HG02981 (cell line): ENCODE results near the gene DPP6.

Experiments used
- ATAC-seq: cut with Tn5 transposase; IDR thresholded peaks from one replicate; pipeline ENCODE4 v1.9.1; 2021; ENCODE audit warnings: mild to moderate bottlenecking, moderate library complexity; ENCODE audit not compliant: unreplicated experiment

DPP6 gene

DNA sequence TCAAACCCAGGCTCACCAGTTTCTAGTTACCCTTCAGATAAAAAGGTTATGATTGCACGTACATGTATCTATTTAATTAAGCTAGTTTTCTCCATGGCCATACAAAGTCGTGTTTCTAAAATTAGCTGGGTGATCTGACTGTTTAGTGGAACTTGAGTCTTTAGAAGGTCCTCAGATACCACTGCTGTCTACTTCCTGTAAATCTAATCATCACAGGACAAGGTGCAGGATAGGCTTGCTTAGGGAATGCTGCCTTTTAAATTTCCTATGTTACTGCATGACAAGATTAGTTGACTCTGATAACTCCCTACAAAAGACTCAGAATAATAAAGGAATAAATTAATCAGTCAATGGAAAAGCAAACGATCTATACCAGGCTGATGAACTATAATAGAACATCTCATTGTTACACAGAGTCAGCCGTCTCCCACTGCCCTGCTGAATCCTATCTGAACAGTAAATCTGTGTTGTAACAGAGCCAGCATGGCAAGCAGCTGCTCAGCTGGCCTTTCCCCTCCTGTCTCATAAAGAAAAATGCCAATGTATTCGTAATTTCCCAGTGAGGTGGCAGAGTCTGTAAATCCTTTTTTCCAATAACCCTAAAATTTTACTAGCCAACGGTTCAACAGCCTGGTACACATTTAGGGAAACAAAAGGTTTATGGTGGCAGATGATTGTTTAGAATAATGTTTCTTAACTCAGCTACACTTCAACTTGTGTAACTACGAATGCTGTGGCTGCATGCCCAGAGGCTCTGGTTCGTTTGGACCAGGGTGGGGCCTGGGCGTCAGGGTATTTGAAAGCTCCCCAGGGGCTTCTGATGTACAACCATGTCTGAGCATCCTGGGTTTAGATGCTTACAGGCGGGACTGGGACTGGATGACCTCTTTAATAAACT is 632.7 kb downstream of the DPP6 start:
- ATAC-seq, result no peak

DNA sequence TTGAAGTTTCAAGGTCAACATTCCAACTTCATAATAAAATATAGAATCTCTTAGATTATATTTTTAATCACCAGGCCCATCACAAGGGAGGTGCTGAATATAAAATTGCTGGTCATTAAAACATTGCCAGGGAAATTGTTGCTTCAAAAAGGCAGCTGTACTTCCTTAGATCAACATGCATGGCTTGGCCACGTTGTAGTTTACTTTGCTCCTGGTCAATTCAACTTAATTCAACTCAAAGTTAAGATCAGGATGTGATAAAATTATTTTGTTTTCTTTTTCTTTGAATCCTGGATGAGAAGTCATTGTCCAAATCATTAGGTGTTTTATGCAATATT is 633.3 kb downstream of the DPP6 start:
- no peak for ATAC-seq

DNA sequence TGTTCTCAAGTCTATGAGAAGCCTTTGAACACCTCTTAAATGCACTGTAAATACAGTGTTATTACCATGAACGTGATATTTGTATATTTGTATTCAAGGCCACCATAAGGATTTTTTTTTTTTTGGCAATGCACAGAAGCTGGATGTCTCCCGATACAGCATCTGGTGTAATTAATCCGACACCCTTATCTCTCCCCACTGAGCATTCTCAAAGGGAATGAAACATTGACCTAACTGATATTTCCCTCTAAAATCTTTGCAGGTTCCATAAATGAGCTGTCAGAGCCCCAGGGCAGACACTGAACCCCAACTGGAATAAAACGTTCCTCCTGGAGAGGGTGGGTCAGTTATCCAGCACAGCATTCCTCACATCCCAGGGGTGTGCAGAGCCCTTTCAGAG is 634.1 kb downstream of the DPP6 start:
- no peak for ATAC-seq

DNA sequence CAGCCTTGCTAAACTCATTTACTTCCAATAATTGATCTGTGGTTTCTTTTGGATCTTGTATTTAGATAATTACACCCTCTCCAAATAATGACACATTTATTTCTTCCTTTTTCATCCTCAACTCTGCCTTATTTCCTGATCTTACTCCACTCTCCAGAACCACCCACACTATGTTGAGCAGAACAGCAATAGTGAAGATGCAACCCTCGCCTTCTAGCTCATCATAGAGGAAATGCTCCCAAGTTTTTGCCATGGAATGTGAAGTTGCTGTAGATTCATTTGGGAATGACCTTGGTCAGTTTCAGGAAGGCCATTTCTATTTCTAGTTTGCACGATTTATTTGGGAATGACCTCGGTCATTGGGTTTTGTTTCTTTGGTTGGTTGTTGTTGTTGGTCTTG is 636.8 kb downstream of the DPP6 start:
- ATAC-seq, result no peak

DNA sequence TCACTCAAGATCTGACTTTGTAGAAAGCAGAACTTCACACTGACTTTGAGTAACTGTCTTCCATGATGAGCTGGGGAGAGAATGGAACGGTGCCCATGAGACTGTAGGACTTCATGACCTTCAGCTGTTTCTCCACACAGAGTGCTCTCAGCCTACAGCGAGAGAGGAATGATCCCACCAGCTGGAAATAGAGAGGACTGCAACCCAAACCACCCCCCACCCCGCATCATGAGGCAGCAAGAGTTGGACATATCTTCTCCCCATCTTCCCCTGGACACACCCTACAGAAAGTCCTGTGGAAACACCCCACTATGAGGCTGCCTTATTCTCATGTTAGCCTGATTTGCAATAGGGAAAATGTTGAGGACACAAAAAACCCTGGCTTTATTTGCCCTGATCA is 638.2 kb downstream of the DPP6 start:
- no peak for ATAC-seq

DNA sequence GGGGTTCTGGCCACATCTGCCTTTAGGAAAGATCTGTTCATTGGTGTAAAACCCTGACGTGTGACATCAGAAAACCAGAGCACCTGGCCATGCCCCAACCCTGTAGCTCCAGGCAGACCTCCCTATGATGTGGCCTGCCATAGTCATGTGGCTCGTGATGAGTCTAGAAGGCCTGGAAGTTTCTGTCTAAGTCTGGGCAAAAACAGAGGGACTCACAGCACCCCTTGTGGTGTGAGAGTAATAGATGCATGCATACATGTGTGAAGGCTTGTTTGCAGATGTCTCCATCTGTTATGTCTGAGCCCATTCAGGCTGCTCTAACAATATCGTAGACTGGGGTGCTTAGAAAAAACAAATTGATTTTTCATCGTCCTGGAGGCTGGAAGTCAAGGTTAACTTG is 641.5 kb downstream of the DPP6 start:
- no peak for ATAC-seq

DNA sequence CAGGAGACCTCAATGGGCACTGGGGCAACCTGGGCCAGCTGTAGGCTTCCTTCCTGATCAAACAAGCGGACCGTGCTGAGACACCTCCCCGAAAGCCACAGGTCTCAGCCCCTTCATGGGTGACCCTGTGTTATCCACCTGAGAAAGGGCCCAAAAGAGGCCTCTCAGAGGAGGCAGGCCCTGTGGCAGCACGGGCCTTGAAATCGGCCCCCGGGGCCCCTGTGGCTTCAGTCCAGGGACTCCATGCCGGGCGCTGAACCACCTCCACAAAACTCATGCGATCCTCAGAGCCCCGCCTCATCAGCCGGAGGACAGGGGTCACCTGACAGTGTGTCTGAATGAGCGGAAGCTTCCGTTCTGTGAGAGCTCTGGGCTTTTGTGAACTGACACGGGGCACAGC is 643.6 kb downstream of the DPP6 start:
- no peak for ATAC-seq

DNA sequence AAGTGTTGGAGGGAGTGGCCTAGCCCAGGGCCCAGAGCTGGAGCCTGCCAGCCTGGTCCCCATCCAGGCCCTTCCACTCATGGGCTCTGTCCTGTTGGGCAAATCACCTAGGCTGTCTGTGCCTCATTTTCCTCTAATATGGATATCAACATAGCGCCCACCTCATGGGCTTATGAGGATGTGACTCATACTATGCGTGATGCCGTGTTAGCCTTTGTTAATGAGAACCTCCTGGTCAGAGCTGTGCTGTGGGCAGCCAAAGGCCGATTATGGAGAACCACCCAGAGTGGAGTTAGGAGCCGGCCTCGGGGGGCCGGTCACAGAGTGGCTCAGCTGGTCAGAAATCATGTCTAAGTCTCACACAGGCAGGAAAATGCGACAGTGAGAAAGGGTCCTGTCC is 644.4 kb downstream of the DPP6 start:
- no peak for ATAC-seq

DNA sequence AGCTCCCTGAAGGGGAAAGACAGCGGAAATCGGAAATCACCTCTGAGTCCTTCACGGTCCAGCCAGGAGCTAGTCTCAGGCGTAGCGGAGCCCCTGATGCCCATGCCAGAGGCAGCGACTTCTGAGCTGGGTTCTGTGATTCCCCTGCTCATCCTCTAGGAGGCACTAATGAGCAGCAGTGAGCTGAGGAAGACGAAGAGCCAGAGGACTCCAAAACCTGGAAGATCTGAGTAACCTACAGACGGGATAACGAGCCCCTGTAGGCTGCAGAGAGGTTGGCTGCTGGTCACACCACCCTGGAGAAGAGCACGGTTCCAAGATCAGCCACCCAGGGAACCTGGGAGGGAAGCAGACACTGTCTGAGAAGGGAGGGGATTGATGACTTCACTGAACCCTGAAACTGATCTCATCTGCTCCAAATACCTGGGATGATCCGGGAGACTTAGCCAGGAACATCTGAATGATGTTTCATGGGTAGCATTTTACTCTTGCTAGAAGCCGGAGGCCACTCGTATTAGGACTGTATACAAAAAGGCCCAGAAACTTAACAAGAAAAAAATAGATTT is 646.6 kb downstream of the DPP6 start:
- ATAC-seq, result no peak

DNA sequence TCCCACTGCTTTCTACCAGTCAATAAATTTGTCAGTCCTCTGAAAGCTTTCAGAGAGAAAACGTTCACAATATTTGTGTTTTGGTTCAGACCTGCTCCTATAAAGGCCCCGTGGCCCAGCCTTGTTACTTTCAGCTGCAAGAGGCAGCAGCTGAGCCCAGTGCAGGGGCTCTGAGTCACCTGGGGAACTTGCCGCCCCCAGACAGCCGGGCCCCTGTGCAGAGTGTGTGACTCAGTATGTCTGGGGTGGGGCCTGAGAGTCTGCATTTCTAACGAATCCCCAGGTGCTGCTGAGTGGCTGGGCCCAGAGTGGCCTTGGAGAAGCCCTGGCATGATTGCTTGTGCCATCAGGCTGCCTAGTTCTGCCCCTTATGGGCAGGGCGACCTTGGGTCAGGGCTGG is 647.2 kb downstream of the DPP6 start:
- ATAC-seq, result no peak

DNA sequence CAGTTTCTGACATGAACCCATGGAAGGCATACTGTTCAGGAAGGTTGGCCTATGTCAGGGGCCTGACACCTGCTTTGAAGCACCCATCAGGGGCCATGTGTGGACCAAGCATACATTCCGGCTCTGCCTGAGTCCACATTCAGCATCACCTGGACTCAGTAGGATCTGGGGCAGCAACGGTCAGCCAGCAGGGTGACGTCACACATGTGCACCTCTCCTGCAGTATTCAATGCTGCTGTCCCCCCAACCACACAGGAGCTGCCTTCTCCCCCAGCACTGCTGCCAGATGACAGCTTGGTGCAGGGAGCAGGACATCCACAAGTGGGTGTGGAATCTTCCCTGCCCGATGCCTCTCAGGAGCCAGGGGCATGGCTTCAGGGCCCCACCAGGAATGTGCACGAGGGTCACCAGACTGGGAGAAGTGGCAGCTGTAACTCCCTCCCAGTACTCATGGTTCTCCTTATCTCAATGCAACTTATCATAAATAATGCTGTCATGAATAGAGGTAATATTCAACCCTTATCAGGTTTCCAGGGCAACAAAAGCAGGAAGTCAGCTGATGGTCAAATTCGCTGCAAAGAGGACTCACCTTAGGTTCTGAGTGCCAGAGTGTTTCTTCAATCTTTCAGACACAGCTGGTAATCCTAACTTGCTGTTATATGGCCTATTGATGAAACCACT is 657.8 kb downstream of the DPP6 start:
- no peak for ATAC-seq

DNA sequence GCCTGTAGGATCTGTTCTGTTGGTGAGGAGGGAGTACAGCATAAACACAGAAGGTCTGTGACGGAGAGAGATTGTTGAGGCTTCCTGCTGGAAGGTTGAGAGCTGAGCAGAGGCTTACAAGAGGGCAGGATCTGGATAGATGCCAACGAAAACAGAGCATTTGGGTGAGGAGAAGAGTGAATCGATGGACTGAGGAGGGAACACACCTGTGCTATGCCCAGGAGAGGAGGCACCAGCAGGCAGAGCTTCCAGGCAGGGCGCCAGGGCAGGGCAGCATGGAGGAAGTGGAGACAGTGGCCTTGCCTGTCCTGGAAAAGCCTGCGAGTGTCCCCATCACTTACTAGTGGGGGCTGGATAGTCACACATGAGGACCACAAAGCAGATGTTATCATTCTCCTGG is 667.8 kb downstream of the DPP6 start:
- ATAC-seq, result no peak

DNA sequence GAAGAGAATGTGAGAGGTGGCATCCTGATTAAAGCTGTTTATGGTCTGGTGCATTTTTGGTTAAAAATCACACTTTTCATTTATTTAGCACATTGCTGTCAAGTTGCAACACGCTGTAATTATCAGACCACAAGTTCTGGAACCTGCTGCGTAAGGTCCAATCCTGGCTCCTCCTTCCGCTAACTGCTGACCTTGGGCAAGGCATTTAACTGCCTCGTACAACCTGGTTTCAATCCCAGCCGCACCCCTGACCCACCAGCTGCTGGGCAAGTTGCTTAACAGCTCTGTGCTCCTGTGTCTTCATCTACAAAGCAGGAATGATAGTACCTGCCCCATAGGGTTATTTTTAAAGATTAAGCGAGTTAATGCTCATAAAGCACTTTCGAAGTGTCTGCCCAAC is 668.9 kb downstream of the DPP6 start:
- no peak for ATAC-seq

DNA sequence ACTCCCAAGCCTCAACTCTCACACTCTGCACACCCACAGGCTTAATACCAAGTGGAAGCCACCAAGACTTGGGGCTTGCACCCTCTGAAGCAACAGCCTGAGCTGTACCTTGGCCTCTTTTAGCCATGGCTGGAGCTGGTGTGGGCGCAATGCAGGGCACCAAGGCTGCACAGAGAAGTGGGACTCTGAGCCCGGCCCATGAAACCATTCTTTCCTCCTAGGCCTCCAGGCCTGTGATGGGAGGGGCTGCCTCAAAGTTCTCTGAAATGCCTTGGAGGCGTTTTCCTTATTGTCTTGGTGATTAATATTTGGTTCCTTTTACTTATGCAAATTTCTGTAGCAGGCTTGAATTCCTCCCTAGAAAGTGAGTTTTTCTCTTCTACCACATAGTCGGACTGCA is 674.2 kb downstream of the DPP6 start:
- no peak for ATAC-seq

DNA sequence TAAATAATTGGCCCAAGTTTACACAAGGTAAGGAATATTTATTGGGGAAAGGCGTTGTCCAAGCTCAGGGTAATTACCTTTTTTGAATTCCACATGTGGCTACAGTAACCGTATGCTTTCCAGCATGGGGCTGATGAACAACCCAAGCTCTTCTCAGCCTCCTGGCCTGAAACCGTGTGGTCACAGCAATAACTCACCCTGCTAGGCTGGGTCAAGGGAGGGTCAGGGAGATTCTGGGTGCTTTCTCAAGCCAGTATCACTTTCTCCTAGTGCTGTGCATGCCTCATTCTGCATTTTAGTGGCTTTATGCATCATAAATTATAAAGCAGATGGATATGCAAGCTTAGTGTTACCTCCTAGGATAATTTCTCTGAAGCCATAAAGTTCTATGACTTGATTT is 676.9 kb downstream of the DPP6 start:
- peak; percentile 64 for ATAC-seq

DNA sequence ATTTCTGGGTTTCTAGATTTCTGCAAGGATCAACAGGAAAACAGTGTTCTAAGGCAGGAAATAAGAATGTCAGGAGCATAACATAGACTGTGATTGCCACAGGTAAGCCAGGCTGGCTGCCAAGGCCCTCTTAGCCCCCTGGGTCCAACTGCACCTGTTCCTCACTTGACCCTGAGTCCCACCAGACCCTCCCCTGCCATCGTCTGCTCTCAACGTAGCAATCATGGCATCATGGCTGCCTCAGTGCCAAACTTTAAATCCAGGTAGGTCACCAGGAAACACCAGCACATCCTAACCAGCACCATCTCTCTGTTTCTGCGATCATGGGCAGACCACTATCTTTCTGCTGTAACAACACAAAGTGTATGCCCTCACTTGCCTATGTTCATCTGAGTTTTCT is 683.6 kb downstream of the DPP6 start:
- ATAC-seq, result no peak

DNA sequence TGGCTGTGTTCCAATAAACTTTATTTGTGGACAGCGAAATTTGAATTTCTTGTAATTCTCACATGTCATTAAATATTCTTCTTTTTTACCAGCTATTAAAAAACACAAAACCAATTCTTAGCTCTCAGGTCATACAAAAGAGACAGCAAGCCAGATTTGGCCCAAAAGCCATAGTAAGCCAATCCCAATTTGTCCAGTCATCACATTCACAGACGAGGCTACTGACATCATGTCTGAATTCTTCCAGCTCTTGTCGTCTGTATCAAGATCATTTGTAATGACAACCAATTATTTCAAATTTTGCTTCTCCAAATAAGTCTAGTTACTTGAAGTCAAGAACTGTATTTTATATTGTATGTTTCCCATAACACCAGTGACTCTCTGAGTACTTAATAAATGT is 684.2 kb downstream of the DPP6 start:
- ATAC-seq, result no peak

DNA sequence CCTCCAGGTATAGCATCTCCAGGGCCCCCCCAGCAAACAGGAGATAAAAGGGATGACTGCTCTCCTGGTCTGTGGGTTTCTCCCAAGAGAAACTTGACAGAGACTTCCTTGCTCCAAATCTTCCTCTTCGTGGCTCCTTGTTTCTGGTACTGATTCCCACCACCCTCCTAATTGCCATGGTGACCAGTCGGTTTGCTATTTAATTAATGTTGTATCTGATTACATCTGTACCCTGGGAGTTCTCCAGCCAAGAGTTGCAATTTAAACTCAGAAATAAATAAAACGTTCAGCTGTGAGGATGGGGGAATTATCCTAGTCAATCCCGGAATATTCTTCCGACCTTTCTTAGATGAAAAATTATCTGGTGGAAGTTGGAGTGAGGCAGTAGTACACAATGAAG is 686.0 kb downstream of the DPP6 start:
- no peak for ATAC-seq

DNA sequence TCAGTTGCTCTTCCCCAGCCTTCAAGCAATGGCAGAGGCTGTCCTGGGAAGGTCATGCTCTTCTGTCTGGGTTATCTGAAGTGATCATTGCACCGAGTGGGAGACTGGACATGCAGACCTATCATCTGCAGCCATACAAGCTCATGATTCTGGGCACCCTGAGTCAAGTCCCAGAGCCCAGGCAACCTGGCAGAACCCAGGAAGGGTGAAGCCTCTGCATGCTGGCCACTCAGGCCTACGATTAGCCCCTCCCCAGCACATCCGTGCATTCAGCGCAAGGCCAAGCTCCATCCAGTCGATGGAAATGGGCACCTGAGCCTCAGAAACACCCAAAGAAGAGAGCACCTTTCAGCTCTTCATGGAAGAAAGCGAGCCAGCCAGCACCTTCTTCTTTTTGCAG is 688.9 kb downstream of the DPP6 start:
- no peak for ATAC-seq

DNA sequence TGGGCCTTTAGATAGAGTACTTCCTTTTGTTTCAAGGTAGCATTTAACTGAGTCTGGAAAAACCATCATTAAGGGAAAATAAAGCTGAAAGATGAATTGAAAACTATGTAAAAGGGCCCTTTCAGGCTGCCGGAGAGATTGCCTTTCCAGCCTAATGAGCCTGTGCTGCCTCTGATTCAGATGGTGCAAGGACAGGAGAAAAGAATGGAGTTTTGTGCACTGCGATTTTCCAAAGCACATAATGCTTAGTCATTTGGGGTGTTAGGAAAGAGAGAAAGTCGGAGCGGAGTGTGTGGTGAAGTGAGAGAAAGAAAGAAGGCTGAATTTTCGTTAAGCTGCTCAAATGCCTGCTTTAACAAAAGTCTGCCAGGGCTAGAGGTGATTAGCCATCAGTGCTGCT is 691.0 kb downstream of the DPP6 start:
- ATAC-seq, result no peak

DNA sequence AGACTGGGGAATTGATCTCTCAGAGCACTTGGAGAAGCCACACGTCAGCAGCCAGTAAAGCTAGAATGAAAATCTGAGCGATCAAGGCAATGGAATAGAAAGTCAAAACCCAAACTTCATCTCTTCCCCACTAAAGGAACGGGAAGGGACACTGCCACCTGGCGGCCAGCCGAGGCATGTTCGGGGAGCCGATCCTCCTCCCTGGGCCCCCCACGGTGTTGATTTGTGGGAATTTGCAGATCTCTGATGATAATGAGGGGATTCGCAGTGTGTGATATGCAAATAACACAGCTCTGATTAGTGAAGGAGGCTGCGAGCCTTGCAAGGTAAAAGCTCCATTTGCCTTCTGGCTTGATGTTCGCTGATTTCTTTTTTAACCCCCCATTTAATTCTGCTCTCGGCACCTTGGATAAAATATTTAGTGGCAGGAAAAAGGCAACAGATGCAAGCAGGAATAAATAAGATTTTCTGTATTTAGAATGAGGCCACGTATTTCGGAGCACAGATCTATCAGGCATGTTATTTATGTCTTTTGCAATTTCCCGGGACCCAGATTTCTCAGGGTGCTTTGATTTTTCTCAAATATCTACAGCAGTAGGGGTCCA is 692.2 kb downstream of the DPP6 start:
- ATAC-seq, result peak; percentile 68

DNA sequence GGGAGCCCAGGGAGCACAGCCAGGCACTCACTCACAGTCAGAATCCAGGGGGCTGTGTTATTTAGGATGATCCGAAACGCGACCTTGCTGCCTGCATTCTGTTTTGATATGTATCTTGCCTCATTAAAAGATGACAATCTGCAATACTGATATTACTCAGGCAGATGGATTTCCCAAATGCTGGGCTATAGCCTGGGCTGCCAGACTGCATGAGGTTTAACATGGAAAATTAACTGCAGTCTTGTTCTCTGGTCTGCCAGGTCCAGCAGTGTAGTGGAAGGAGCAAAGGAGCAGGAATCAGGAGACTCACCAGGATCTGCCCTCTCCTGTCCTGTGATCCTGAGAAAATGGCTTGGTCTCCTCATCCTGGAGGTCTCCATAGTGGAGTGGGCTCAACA is 692.7 kb downstream of the DPP6 start:
- no peak for ATAC-seq
